ENCODE results near the gene DUT. TPM values are rescaled to one million over a fixed set of nuclear protein-coding genes. Genes with fewer than 3 reads are reported as not detected.

DUT gene
- total and polyA plus RNA-seq, 9 of the 15 experiments (the other 6 are each of a cell fraction or from before 2014, with no cell fraction given) = 13.9 to 235 (median 94.9) TPM

GRCh38 chr15:48389691-48390143, 58.5 kb downstream of the DUT start (continued):
- TF ChIP-seq, protein P1, sequence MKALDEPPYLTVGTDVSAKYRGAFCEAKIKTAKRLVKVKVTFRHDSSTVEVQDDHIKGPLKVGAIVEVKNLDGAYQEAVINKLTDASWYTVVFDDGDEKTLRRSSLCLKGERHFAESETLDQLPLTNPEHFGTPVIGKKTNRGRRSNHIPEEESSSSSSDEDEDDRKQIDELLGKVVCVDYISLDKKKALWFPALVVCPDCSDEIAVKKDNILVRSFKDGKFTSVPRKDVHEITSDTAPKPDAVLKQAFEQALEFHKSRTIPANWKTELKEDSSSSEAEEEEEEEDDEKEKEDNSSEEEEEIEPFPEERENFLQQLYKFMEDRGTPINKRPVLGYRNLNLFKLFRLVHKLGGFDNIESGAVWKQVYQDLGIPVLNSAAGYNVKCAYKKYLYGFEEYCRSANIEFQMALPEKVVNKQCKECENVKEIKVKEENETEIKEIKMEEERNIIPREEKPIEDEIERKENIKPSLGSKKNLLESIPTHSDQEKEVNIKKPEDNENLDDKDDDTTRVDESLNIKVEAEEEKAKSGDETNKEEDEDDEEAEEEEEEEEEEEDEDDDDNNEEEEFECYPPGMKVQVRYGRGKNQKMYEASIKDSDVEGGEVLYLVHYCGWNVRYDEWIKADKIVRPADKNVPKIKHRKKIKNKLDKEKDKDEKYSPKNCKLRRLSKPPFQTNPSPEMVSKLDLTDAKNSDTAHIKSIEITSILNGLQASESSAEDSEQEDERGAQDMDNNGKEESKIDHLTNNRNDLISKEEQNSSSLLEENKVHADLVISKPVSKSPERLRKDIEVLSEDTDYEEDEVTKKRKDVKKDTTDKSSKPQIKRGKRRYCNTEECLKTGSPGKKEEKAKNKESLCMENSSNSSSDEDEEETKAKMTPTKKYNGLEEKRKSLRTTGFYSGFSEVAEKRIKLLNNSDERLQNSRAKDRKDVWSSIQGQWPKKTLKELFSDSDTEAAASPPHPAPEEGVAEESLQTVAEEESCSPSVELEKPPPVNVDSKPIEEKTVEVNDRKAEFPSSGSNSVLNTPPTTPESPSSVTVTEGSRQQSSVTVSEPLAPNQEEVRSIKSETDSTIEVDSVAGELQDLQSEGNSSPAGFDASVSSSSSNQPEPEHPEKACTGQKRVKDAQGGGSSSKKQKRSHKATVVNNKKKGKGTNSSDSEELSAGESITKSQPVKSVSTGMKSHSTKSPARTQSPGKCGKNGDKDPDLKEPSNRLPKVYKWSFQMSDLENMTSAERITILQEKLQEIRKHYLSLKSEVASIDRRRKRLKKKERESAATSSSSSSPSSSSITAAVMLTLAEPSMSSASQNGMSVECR (CRISPR knock-in tag; IDR thresholded peaks at IDR 0.05) = no peak
- TF ChIP-seq DPF2 (IDR thresholded peaks at IDR 0.05) = no peak
- no peak for TF ChIP-seq ETV5 (CRISPR knock-in tag; IDR thresholded peaks at IDR 0.05; ENCODE audit: low read depth)
- no peak for TF ChIP-seq KLF16 (IDR thresholded peaks at IDR 0.05)
- TF ChIP-seq SMARCA5 (IDR thresholded peaks at IDR 0.05) = no peak
- TF ChIP-seq C11orf30 (IDR thresholded peaks at IDR 0.05; ENCODE audit: low read depth) = peak; percentile 87
- no peak for TF ChIP-seq HMG20B (CRISPR knock-in tag; IDR thresholded peaks at IDR 0.05)
- no peak for TF ChIP-seq SMARCB1 (IDR thresholded peaks at IDR 0.05; ENCODE audit: insufficient read length, low read depth)
- 0 out of 2 replicates have a peak, but pooled peaks have one; percentile 37 for TF ChIP-seq NFE2 (IDR thresholded peaks at IDR 0.05; ENCODE audit: low read depth)
- no peak for TF ChIP-seq PCBP1 (IDR thresholded peaks at IDR 0.05; ENCODE audit: low read depth, low read length, poor library complexity, severe bottlenecking)
- TF ChIP-seq PATZ1 (CRISPR knock-in tag; IDR thresholded peaks at IDR 0.05; ENCODE audit: borderline replicate concordance) = no peak
- TF ChIP-seq TGIF2 (CRISPR knock-in tag; IDR thresholded peaks at IDR 0.05) = no peak

Data from K562 (cell line).